Endothelial cell of umbilical vein (primary cell): ENCODE results near the gene DDR1.

Experiments
- JUN ChIP-seq: IDR thresholded peaks from 2 replicates; pipeline ENCODE4 v1.6.1; 2011; ENCODE audit warnings: borderline replicate concordance, low read depth; ENCODE audit not compliant: insufficient read length, insufficient read depth
- POLR2A ChIP-seq: IDR thresholded peaks from 2 replicates; pipeline ENCODE4 v1.6.1; 2012; ENCODE audit warnings: low read depth, mild to moderate bottlenecking, control low read depth, low read length
- POLR2AphosphoS5 ChIP-seq: IDR thresholded peaks from 2 replicates; pipeline ENCODE4 v1.6.1; 2012; ENCODE audit warnings: low read depth, mild to moderate bottlenecking, control low read depth, low read length, moderate library complexity; ENCODE audit not compliant: insufficient read depth
- TF ChIP-seq, protein P1 (sequence below), 2 donors: IDR thresholded peaks; 1 replicate in 1 of 2; 2 replicates in 1 of 2; pipeline ENCODE4 v1.5.1; 2011; ENCODE audit warnings: low read length in 2 of 2, mild to moderate bottlenecking in 2 of 2, moderate library complexity in 2 of 2, control low read depth in 1 of 2, inconsistent platforms in 1 of 2, low read depth in 1 of 2; ENCODE audit not compliant: insufficient read depth in 1 of 2; ENCODE audit errors: extremely low read depth in 1 of 2

DNA sequence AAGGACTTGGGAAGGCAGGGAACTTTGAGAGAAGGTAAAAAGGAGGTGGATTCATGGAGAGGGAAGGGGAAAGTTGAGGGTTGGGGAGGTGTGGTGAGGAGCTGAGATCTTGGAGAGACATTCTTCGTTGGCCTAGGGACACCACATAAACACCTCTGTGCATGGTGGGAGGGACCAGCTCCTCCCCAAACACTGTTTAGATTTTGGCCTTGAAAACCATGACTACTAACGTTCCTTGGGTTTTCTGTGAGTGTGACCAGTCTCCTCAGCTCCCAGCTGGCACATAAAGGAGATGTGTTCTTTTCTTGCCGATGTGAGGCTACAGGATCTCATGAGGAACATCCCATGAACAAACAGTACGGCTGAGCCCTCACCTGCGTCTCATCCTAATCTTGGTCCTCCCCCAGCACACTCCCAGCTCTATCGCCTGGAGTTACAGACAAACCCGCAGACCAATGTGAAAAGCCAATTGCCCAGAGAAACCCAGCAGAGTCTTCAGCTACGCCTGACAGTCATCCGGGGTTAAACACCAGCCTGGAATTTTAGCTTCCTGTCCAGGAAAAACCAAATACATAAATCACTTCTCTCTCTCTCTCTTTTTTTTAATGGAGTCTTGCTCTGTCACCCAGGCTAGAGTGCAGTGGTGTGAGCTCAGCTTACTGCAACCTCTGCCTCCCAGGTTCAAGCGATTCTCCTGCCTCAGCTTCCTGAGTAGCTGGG, 22.0 kb upstream of the DDR1 start:
- TF ChIP-seq, protein P1, sequence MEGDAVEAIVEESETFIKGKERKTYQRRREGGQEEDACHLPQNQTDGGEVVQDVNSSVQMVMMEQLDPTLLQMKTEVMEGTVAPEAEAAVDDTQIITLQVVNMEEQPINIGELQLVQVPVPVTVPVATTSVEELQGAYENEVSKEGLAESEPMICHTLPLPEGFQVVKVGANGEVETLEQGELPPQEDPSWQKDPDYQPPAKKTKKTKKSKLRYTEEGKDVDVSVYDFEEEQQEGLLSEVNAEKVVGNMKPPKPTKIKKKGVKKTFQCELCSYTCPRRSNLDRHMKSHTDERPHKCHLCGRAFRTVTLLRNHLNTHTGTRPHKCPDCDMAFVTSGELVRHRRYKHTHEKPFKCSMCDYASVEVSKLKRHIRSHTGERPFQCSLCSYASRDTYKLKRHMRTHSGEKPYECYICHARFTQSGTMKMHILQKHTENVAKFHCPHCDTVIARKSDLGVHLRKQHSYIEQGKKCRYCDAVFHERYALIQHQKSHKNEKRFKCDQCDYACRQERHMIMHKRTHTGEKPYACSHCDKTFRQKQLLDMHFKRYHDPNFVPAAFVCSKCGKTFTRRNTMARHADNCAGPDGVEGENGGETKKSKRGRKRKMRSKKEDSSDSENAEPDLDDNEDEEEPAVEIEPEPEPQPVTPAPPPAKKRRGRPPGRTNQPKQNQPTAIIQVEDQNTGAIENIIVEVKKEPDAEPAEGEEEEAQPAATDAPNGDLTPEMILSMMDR (IDR thresholded peaks at IDR 0.05; ENCODE audit: extremely low read depth in 1 of 2, insufficient read depth in 1 of 2, low read depth in 1 of 2, low read length in 2 of 2) = no peak
- TF ChIP-seq POLR2A (no peak), POLR2AphosphoS5 (no peak), JUN (no peak)
